AML-193 (cell line): ENCODE data around the gene KIAA1217.

ENCODE experiments used
- DNase-seq, 2 experiments: peaks; one replicate each; lab custom pipeline; 2025; lab: John Stamatoyannopoulos, UW

Gene KIAA1217

DNA sequence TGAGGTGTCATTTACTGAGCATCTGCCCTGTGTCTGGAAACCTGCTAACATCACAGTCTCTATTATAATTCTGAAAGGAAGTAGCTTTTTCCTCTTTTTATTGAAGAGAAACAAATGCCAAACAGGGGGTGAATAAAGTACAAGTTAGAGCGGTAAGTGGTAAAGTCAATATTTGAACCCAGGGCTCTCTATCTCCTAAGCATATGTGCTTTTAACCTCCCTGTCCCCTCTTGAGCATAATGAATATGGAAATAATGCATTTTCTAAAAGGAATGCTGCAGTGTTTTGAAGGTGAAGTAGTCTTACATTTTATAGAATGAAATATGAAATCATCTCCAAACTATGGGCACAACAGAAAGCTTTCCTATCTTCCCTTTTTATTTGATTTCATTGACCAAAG is 196.7 kb downstream of the KIAA1217 start:
- no peak for DNase-seq

DNA sequence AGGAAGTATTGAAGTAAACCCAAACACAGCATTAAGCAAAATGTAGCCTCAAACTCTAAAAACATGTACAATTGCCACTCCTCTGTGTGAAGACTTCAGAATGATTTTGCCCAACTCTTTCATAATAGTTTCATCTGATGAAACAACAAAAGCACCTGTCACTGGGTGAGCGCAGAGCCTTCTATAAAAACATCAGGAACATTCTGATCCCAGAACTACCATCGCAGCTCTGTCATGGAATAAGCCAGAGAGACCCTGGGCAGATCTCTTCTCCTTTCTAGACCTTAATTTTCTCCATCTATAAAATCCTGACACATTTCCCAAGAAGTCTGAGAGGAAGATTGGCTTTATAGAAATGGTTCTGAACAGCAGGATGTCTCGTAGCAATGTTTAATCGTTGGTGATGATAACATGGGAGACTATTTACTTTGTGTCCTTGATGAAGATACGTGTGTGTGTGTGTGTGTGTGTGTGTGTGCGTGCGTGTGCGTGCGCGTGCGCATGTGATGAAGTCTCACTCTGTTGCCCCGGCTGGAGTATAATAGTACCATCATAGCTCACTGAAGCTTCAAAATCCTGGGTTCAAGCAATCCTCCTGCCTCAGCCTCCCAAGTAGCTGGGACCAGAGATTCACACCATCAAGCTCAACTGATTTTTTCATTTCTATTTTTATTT is 198.0 kb downstream of the KIAA1217 start:
- no peak for DNase-seq

DNA sequence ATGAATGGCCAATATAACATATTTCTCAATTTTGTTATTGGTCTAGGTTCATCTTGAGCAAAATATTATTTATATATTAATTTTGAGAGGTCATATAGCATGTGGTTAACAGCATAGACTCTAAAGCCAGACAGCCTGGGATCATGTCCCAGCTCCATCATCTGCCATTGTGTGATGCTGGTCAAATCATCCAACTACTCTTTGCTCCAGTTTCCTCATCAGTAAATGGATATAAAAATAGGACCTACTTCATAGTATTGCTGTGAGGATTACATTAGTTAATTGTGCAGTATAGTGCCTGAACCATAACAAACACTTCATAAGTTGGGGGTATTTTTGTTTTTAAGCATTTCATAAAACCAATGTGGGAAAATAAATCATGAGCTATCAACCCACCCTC is 199.0 kb downstream of the KIAA1217 start:
- no peak for DNase-seq

DNA sequence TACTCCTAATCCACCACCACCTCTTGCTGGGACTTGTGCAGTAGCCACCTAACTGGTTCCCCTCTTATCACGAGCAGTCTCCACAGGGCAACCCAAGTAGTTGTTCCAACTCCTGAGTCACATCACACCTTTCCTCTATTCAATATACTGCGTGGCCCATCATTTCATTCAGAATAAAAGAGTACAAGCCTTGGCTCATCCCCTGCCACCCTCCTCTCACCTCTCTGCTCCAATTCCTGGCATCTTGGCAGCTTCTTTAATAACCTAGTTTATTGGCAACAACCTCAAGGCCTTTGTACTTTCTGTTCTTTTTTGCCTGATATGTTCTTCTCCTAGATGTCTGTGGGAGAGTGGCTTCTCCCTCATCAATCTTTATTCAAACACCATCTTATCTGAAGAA is 199.4 kb downstream of the KIAA1217 start:
- DNase-seq = no peak

DNA sequence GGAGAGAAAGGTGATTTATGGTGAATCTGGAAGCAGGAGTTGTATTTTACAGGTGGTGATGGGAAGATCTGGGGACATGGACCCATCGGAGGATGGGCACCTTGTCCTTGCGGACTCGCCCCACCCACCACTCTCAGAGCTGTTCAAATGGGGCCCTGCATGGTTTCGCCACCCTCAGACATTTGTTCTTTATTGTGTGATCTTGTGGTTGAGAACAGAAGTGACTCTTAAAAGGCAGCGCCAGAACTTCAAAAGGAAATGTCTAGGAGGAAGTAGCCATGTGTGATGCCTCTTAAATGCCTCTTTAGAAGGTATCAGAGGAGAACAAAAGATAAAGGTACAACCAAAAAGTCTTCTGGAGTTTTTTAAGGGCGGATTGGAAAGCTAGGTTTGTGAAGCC is 205.7 kb downstream of the KIAA1217 start:
- peak in 1 of 2 experiments; percentile 2 for DNase-seq

DNA sequence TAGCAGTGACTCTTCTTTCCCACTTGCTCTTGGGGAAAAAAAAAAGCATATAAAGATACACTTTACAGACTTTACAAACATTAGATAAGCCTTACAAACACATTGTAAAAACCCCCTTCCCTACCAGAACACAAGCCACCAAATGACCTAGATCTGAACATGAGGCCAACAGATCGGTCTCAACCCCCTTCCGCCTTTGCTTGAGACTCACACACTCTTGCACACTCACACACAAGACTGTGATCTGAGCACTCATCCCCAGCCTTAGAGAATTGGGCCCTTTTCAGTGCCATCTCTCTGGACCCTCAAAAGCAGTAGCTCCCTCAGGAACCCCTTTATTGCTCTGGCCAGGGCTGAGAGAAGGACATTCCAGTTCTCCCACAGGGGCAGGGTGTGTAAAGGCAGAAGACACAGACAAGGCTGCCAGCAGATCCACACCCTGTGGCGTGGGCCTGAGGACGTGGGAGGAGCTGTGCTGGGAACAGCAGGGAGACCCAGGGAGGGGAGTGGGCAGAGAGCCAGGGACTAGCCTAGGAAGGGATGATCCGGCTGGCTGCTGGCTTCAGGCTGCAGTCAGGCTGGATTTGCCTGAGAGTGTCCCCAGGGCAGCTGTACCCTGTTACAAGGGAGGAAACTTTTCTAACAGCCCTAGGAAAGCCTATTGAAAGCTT is 206.7 kb downstream of the KIAA1217 start:
- no peak for DNase-seq

DNA sequence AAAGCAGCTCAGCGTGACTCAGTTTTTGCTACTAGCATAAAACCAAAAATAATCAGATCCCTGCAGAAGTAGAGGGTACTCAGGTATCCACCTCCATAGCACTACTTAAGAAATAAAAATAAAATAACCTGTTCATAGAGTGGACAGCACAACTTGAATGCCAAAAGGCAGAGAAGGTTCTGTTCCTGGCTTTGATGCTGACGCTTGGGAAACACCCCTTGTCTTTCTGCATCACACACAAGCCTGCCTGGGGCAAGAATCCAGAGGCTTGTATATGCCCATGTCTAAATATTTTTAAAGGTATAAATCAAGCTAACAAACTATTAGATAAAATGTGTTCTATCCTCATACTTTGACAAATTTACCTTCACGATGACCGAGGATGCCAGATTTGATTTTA is 207.3 kb downstream of the KIAA1217 start:
- DNase-seq = no peak

DNA sequence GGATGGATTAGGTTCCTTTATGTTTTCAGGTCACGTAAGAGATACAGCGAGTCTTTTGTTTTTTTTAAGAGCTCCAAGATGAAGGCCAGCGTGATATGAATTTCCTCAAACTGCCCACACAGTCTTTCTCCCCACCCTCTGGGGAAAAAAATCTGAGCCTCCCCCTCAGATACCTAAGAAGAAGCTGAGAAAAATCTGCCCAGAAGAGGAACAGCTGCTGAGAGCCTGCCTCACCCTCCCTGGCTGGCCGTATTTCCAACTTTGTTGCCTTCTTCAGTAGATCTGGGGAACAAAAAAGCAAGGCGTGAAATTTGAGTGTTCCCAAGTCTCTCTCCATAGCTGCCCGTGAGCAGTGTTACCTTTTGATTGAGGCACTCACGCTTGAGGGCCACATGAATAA is 208.1 kb downstream of the KIAA1217 start:
- DNase-seq = no peak

DNA sequence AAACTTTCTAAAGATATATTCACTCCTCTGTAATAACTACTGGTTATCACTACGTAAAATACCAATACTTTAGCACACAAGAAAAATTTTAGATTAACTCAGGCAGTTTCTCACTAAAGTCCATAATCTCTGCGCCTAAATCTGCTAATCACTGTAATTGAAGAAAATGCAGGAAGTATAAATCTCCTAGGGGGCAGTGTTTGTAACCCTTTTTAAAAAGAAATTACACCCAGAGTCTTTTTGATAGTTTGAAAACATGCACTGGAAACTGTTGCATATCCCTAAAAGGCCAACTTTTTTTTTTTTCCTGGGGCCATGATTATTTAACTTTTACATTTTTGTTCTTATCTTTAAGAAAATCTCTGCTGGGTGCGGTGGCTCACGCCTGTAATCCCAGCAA is 209.6 kb downstream of the KIAA1217 start:
- DNase-seq = peak; percentile 38 to 47

DNA sequence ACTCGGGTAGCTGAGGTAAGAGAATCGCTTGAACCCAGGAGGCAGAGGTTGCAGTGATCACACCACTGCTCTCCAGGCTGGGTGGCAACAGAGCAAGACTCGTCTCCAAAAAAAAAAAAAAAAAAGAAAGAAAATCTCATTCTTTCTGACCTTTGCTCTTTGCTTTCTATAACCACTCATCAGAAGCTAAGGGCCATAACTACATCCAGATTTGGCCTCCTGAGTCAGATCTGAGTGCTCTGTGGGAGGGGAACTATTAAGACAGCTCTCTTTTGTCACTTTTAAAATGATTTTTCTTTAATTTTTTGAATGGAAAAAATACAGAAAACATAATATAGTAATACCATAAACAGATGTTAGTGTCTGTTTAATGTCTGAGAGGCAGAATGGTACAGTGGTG is 210.1 kb downstream of the KIAA1217 start:
- no peak for DNase-seq

DNA sequence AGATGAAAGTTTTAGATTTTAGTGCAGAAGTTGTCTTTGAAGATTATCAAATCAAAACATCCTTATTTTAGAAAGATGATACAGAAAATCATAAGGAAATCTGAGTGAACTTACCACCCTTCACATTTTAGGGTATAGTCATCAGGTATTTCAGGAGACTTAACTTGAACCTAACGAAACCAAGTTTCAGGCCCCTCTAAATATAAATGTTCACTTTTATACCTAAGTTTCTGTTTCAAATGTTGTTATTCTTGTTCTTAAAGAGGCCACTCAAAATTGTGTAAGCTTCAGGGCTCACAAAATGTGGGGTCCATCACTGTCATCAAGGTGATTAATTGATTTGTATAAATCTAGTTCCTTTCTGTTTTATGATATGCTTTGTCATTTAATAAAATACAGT is 216.2 kb downstream of the KIAA1217 start:
- DNase-seq = no peak

DNA sequence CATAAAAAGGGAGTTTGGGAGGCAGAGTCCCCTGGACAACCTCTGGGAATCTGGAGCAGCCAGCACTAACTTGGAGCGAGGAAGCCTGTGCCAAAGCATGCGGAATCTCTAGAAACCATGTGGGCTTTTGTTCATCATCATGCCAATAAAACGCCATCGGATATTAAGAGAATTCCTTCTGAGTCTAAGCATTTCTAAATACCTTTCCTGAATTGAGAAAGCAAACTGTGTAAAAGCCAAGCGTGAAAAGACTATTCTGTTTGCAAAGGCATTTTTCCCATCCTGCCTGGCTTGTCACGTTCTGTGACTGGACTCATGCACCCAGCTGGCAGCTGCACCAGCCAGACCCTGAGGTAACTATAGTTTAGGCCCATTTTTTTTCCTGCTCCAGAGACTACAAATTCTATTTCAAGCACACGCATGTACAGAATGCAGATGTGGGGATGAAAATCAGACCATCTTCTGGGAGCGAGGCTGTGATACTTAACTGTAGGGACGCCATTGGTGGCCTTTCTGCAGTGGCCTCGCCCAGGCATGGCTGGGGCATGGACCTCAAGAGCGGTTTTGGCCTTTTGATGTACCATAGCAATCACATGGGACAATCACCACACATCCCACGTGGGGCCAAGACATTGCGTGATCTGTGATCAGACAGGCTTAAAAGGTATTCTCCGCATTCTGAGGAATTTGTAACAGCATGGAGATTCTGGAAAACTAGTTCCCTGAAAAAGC is 218.9 kb downstream of the KIAA1217 start:
- DNase-seq = no peak

DNA sequence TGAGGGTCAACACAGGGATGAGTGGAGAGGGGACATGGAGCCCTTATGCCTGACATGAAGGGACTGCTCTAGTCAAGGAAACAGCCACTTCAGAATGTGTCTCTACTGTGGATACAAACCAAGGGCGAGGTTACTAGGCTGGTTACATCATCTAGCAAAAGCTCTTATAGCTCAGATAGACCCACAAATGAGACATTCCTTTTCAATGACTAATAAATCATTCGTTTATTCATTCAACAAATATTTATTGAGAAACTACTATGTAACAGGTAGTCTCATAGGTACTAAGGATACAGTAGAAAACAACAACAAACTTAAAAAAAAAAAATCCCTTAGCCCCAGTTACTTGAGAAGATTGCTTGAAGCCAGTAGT is 219.5 kb downstream of the KIAA1217 start:
- DNase-seq = no peak

DNA sequence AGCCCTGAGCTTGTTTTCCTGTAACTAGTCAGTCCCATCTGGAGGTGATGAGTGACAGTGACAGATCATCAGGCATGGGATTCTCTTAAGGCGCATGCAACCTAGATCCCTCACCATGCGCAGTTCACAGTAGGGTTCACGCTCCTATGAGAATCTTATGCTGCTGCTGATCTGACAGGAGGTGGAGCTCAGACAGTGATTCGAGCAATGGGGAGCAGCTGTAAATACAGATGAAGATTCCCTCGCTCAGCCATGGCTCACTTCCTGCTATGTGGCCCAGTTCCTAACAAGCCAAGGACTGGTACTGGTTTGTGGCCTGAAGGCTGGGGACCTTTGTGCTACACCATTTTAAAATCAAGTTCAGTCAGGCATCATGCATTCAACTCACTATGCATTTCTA is 221.7 kb downstream of the KIAA1217 start:
- no peak for DNase-seq

DNA sequence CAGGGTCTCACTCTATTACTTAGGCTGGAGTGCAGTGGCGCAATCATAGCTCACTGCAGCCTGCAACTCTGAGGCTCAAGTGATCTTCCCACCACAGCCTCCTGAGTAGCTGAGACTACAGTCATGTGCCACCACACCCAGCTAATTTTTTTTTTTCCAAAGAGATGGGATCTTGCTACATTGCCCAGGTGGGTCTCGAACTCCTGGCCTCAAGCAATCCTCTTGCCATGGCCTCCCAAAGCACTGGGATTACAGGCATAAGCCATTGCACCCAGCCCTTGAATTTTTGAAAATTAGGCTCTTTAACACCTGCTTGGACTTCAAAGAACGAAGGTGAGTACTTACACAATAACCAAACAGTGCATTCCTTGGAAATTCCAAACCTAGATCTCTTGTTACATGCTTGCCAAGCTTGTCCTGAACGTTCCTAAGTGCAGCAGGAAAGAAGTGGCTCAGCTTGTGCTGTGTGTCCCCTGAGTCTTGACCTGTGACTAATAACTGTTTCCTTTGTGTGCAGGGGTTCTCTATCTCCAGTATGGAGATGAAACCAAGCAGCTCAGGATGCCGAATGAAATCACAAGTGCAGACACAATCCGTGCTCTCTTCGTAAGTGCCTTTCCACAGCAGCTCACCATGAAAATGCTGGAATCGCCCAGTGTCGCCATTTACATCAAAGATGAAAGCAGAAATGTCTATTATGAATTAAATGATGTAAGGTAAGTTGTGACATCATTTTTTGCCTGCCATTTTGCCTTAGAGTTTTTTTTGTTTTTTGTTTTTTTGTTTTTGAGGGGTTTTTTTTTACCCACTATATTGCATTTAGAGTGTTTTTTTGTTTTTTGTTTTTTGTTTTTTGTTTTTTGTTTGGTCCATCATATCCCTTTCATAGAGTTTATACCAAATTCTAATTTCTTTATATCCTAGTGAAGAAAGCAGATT is 223.8 kb downstream of the KIAA1217 start:
- no peak for DNase-seq

DNA sequence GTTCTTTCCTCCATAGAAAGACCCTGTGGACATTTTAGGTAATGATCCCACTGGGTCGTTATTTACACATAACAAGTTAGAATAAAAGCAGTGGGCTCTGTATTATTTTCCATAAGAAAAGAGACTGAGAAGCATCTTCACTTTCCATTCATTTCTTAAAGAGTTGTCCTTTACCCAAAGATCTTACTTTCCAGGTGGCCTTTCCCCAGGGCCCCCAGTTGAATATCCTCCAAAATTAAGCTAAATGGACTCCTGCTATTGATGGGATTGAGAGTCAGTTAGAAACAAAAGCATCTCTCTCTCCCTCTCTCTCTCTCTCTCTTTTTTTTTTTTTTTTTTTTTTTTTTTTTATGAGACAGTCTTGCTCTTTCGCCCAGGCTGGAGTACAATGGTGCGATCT is 224.8 kb downstream of the KIAA1217 start:
- no peak for DNase-seq

DNA sequence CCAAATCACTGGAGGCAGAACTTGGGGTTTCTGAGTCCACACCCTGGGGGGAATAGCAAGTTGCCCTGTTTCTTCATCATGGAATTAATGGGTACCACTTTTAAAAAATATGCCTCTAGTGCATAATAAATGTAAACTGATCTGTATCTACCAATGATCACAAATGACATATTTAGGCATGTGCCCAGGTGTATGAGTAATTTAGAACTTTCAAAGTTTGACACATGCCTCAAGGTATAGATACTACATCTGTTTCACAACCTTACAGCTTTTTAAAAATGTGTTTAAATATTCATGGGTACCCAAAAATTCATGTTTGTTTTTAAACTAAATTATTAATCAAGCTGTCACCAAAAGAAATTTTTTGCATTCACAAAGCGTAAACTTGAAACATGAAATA is 226.0 kb downstream of the KIAA1217 start:
- no peak for DNase-seq

DNA sequence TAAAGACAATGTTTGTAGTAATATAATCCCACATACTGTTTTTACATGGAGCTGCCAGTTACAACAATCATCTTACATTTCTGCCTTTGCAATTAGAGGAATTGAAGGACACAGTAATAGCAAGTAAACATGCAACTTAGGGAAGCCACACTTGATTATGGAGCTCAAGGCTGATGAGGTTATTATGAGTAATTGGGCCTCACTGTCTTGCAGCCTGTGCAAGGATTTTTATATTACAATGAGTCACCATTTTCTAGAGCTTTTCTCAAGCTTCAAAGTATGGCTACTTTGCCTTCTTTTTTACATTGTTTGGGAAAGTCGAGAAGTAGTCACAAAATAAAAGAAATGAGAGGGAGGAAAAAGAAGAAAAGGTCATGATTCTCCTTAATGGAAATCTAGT is 226.4 kb downstream of the KIAA1217 start:
- no peak for DNase-seq

DNA sequence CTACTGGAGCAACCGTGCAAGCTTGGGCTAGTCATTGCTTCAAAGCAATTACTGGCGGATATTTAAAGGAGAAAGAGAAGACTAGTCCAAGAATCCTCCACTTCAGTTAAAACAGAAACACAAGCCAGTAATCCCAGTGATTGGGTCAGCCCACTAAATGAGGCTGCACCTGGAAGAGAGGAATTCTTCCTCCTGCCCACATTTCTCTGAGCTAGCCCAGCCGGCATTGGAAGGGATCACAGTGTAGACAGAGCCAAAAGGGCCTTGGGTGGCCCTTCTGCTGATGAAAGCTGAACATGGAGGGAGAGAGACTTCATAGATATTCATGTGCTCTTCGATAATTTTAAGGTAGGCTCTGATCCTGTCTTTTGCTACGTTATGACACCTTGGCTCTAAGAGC is 228.4 kb downstream of the KIAA1217 start:
- no peak for DNase-seq

DNA sequence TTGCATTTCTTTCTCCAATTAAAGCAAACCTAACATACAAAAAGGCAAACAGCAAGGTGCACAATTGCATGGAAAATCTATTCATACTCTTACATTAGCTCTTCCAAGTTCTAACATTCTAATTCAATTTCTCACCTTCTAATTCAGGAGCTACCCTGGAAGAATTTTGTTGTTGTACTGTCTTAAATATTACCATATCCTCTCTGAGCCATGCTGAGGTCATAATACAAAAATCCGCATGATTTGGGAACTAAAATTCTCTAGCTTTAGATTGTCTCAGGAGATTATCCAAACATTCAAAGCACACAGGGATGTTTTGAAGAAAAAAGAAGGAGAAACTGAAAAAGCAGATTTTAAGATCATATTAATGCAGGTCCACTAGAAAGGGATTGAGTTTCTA is 229.9 kb downstream of the KIAA1217 start:
- DNase-seq = no peak

DNA sequence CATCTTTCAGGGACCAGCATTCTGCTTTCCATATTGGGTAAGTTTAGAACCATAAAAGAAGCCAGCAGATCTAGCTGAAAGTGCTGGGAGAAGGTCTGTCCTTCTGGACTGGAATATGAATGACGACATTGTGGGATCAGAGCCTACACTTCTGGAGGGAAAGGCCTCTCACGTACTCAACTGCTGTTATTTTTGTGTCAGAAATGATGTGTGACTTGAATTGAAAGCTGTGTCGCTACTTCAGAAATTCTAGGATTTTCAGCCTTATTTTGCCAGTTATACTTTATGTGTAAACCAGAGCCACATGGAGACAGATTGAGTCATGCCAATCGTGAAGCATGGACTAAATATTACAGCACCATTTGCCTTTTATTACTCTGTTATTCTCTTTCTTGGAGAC is 231.0 kb downstream of the KIAA1217 start:
- no peak for DNase-seq
